Activated CD4-positive, alpha-beta T cell treated with anti-CD3 and anti-CD28 coated beads, Interleukin-2, Interleukin-6, amounts not matched to agents 100 ng/mL and 50 ng/mL, durations not matched to agents 16 hours and 8 hours (primary cell): ENCODE results near the gene STK39.
"Not testable (repeated sequence)": the region's sequence is repeated elsewhere in the genome, so short reads cannot be mapped to it uniquely, and the experiment has no call there.

Experiments used
- DNase-seq: peaks from one replicate; pipeline ENCODE4 v3.0.0-alpha.2; 2020

Gene STK39

GRCh38 chr2:168247341-168248261 lies at the start of gene STK39:
Gene STK39 (minus strand): TSS chr2:168247595. CDS start chr2:168247435, 160 bp downstream.
- DNase-seq, result peak; percentile 82

GRCh38 chr2:168295051-168295450 lies 47.7 kb upstream of the STK39 start:
- no peak for DNase-seq

GRCh38 chr2:168294409-168294808 lies 47.0 kb upstream of the STK39 start:
- no peak for DNase-seq

GRCh38 chr2:168293766-168294165 lies 46.4 kb upstream of the STK39 start:
- no peak for DNase-seq

GRCh38 chr2:168290391-168290790 lies 43.0 kb upstream of the STK39 start:
- no peak for DNase-seq

GRCh38 chr2:168289880-168290279 lies 42.5 kb upstream of the STK39 start:
- no peak for DNase-seq

GRCh38 chr2:168286535-168286934 lies 39.1 kb upstream of the STK39 start:
- DNase-seq, result no peak

GRCh38 chr2:168278424-168278888 lies 31.1 kb upstream of the STK39 start:
- no peak for DNase-seq

GRCh38 chr2:168277276-168277675 lies 29.9 kb upstream of the STK39 start:
- DNase-seq, result no peak

- no peak for DNase-seq
Observed at GRCh38 chr2:168272225-168272624, 24.8 kb upstream of the STK39 start.

- DNase-seq, result not testable (repeated sequence)
Observed at GRCh38 chr2:168262926-168263325, 15.5 kb upstream of the STK39 start.

GRCh38 chr2:168256448-168256847 lies 9.1 kb upstream of the STK39 start:
- DNase-seq, result no peak

GRCh38 chr2:168255866-168256265 lies 8.5 kb upstream of the STK39 start:
- no peak for DNase-seq

GRCh38 chr2:168255103-168255502 lies 7.7 kb upstream of the STK39 start:
- no peak for DNase-seq

- DNase-seq, result no peak
Observed at GRCh38 chr2:168254158-168254935, 7.0 kb upstream of the STK39 start.

- no peak for DNase-seq
Observed at GRCh38 chr2:168253379-168253778, 6.0 kb upstream of the STK39 start.

- no peak for DNase-seq
Observed at GRCh38 chr2:168252976-168253375, 5.6 kb upstream of the STK39 start.

GRCh38 chr2:168246483-168247340 lies 683 bp downstream of the STK39 start:
- peak; percentile 80 for DNase-seq

- DNase-seq, result no peak
Observed at GRCh38 chr2:168246072-168246482, 1.3 kb downstream of the STK39 start.

GRCh38 chr2:168245074-168245825 lies 2.1 kb downstream of the STK39 start:
- DNase-seq, result peak; percentile 31

- peak; percentile 87 for DNase-seq
Observed at GRCh38 chr2:168244318-168244717, 3.1 kb downstream of the STK39 start.

- no peak for DNase-seq
Observed at GRCh38 chr2:168243061-168243460, 4.3 kb downstream of the STK39 start.
